NCI-H1417 (cell line): Measurements from ENCODE around the gene THRSP.
"Not testable (repeated sequence)": the region's sequence is repeated elsewhere in the genome, so short reads cannot be mapped to it uniquely, and the experiment has no call there.

Experiments
- DNase-seq, 3 experiments: peaks; one replicate each; lab custom pipeline; 2025; lab: John Stamatoyannopoulos, UW

Gene THRSP

DNA sequence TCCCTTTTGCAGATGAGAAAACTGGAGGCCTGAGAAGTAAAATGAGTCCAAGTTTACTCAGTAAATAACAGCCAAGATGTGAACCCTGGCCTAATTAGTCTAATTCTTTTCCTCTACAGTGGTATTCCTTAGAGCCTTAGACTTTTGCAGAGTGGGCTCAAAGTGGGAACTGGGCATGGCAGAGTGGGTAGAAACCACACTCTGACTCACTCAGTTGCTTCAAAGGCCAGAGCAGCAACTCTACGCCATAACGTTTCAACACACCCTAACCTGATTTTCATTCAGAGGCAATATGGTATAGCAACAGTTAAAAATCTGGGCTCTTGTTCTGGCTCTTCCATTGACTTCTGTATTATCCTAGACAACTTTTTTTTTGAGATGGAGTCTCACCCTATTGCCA lies 2.8 kb downstream of the THRSP start:
- no peak for DNase-seq

DNA sequence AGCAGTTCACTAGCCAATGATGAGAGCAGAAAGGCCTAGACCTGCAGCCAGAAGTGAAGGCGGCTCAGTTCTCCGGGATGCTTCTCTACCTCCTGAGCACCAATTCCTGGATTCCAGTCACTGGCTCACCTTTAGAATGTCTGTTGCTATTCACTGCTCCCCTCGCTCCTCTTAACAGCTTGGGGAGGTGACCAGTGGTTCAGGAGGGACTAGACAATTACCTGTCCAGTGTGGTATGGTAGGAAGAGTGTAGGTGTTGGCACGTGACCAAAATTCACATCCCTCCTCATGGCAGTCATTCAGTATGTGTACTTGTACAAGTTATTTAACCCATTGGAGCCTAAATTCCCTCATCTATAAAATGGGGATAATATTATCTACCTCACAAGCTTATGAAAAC lies 4.0 kb downstream of the THRSP start:
- DNase-seq, result no peak

DNA sequence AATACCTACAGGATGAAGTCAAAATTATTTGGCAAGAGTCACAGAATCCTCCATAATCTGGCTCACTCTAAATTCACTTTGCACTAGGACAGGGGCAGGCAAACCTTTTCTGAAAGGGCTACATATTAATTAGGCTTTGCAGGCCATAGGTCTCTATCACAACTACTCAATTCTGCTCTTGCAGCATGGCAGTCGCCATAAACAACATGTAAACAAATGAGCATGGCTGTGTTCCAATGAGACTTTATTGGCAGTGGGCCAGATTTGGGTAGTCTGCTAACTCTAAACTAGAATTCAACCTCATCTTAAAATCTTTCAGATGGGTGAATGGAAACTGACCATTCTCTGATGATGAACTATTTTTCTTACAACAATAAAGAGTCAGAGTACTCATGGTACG lies 5.8 kb downstream of the THRSP start:
- DNase-seq, result peak in 1 of 3 experiments; percentile 62

DNA sequence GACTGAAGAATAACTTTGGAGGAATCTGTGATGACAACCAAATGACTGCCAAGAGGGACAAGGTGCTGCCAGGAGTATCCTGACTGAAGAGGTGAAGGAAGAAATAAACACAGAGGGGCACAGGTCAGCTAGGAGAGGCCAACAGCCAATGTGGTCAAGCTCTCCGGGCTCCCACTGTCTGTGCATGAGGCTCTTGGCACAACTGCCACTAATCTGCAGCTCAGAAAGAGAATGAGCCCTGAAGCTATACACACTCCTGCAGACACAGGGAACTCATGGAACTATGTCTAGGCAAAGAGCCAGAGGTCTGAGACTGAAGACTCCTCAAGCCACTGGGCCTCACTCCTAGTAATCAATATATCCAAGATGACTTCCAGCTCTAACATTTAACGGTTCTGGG lies 7.0 kb downstream of the THRSP start:
- DNase-seq, result no peak

DNA sequence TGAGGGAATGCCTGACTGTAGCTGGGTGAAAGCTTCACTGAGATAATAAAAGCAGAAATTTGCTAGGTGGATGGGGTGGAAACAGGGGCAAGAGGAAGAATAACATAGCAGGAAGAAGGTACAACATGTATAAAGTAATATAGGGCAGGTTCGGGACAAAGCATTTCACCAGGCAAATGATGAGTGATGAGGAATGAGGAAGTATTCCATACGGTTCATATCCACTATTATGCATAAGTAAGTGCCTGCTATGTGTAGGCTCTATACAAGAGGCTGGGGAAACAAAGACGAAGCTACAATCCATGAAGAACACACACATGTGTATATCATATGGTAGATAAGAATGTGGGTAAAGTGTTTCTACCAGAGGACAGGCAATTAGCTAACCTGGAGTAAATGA lies 8.1 kb downstream of the THRSP start:
- DNase-seq, result no peak

DNA sequence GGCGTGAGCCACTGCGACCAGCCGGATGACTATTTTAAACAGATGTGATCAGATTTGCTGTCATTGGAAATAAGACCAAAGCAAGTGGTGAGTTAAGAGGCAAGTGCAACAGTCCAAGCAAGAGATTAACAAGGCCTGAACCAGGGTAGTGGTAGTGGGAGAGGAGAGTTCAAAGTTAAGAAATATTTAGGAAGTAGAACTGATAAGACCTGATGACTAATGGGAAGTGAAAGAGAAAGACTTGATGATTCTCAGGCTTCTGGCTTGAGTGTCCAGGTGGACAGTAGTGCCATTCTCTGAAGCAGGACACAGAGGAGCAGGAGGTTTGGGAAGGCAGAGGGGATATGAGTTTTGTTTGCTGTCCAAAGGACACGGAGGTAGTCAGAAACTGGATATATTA lies 8.8 kb downstream of the THRSP start:
- no peak for DNase-seq

DNA sequence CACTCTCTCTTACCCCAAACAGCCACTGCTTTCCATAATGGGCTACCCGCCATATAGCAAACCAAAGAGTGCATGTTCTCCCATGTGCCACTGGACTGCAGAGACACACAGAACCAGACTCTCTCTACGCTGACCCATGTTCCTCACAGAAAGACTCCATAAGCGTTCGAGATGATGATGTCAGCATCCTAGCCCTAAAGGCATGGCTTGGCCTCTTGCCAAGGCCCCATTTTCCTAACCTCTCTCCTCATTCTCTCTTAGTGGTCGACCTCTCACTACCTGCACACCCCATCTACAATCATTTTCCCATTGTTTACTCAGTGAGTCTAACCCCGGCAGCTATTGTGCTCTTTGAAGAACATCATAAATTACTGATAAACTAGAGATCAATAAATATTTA lies 11.1 kb downstream of the THRSP start:
- peak in 2 of 3 experiments; percentile 56 to 84 for DNase-seq

DNA sequence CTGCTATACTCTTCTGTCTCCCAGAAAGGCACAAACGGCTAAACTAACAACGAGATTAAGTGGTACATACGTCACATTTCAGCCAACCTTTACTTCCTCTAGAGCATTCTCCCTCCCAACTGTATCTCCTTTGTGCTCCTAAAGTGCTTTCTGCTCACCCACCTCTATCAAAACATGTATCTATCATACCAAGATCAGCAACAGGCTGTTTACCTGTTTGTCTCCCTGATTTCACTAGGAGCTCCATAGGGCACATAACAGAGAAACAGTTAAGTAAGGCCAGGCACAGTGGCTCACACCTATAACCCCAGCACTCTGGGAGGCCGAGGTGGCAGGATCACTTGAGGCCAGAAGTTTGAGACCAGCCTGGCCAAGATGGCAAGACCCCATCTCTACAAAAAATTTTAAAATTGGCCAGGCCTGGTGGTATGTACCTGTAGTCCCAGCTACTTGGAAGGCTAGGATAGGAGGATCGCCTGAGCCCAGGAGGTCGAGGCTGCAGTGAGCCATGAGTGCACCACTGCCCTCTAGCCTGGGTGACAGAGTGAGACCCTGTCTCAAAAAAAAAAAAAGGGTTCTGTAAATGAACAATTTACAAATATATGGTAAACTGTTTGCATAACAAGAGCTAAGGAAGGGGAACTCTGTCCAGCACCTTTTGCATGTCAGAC lies 13.2 kb downstream of the THRSP start:
- DNase-seq, result no peak

DNA sequence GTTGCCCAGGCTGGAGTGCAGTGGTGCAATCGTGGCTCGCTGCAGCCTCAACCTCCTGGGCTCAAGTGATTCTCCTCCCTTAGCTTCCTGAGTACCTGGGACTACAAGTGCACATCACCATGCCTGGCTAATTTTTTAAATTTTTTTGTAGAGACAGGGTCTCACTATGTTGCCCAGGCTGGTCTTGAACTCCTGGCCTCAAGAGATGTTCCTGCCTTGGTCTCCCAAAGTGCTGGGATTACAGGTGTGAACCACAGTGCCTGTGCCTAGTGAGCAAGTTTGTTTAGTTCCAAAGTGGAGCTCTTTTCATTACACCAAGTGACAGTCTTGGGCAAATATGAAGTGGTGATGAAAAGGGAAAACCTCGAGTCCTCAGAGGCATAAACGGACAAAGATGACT lies 13.9 kb downstream of the THRSP start:
- not testable (repeated sequence) for DNase-seq

DNA sequence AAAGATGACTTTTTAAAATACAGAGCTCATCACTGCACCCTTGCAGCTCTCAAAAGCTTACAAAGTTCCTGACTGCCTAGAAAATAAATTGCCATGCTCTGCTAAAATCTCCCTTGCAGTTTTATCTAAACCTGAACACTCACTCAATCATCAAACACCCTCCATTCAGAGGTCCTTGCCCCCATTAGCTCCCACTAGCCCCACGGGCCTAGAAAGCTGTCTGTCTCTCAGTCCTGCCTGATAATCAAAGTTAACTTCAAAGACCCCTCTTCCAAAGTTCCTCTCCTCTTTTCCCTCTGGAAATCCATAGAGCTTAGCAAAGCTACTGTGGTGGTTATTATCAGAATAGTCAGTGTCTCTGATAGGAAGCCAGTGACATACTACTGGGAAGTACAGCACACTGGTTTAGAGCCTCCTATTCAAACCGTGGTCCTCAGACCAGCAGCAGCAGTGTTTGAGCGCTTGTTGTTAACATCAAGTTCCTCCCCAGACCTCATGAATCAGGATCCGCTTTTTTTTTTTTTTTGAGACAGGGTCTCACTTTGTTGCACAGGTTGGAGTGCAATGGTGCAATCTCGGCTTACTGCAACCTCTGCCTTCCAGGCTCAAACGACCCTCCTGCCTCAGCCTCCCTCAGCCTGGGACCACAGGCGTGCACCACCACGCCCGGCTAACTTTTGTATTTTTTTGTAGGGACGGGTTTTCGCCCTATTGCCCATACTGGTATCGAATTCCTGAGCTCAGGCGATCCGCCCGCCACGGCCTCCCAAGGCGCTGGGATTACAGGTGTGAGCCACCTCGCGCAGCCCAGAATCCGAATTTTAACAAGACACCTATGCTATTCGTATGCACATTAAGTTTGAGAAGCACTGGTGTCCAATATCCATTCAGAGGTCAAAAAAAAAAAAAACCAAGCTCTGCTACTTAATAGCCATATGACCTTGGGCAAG lies 14.8 kb downstream of the THRSP start:
- no peak for DNase-seq

DNA sequence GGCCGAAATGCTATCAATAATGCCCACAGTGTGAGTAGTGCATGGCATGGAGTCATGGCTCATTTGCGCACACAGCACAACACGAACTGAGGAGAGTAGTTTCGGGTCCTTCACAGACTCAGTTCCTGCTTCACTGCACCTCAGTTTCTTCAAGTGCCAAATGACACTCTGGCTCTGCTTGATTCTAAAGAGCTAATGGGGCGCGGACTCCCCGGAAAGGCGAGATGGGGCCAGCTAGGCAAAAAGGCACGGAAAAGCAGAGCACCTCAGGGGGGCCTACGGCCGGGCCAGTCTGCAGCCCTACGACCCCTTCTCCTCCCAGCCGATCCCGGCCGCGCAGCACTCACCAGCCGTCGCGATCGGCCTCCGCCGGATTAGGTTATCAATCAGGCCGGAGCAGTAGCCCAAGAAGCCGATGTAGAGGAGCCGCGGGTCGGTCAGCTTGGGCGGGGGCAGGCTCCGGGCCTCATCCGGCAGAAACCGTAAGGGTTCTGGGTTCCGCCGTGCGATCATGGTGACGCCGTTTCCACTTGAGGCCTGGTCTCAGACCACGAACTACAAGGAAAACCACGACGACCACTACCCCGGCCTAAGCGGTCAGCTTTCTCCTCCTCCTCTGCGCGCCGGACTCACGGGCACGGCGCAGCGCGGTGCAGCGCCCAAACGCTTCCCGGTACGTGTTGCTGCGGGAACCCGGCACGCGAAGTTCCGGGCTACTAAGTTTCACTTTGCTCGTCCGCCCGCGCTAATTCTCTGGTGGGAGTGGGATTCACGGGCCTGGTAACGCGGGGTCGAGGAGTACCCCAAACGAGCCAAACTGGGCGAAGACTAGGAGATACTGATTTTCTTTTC lies 15.8 kb downstream of the THRSP start, which contains the start of gene NDUFC2:
TSS of gene NDUFC2 (minus strand) at position 631 of the 852 bp plus-strand sequence. CDS start at position 513, 118 bp downstream.
- DNase-seq, result peak; percentile 77 to 92 (median 88)

DNA sequence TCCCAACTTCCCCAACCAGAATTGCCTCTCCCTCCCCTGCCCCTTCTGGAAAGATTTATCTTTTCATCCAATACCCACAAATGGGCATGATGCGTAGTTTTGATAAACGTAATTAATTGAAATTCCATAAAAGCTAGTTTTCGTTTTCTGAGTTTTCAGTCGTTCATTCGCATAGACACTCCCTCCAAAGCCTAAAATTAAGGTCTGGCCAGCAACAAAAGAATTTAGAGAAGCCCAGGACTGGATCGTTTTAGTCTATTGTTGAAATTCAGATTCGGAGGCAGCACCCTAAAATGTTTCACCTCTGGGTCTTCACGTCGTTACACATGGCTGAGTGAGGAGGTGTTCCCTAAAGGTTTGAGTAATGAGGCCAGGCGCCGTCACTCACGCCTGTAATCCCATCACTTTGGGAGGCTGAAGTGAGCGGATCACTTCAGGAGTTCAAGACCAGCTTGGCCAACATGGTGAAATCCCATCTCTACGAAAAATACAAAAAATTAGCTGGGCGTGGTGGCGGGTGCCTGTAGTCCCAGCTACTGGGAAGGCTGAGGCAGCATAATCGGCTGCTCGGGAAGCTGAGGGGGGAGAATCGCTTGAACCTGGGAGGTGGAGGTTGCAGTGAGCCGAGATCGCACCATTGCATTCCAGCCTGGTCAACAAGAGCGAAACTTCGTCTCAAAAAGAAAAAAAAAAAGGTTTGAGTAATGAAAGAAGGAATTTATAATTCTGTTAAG lies 16.6 kb downstream of the THRSP start:
- DNase-seq, result no peak

DNA sequence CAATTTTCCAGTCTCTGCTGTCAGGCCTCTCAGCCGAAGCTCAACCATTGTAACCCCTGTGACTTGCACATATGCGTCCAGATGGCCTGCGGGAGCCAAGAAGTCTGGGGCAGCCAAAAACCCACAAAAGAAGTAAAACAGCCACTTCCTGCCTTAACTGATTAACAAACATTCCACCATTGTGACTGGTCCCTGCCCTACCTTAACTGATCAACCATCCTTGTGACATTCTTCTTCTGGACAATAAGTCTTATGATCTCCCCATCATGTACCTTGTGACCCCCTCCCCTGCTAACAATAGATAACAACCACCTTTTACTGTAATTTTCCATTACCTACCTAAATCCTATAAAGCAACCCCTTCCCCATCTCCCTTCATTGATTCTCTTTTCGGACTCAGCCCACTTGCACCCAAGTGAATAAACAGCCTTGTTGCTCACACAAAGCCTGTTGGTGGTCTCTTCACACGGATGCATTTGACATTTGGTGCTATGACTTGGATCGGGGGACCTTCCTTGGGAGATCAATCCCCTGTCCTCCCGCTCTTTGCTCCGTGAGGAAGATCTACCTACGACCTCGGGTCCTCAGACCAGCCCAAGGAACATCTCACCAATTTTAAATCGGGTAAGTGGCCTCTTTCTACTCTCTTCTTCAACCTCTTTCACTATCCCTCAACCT lies 17.3 kb downstream of the THRSP start:
- no peak for DNase-seq

DNA sequence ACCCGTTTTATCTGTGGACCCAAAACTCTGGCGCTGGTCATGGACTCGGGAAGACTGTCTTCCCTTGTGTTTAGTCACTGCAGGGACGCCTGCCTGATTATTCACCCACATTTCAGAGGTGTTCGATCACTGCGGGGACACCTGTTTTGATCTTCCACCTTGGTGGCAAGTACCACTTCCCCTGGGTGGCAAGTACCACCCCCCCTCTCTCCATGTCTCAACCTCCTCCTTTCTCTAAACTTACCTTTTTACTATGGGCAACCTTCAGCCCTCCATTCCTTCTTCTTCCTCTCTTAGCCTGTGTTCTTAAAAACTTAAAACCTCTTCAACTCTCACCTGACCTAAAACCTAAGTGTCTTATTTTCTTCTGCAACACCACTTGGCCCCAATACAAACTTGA lies 17.9 kb downstream of the THRSP start:
- DNase-seq, result no peak

DNA sequence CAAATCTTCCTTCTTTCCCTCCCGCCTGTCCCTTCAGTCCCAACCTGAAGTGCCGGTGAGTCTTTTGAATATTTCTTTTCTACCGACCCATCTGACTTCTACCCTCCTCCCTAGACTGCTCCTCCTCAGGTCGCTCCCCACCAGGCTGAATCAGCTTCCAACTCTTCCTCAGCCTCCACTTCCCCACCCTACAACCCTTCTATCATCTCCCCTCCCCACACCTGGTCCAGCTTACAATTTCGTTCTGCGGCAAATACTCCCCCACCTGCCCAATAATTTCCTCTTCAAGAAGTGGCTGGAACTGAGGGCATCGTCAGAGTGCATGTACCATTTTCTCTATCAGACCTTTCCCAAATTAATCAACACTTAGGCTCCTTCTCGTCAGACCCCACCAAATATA lies 18.5 kb downstream of the THRSP start:
- DNase-seq, result no peak

DNA sequence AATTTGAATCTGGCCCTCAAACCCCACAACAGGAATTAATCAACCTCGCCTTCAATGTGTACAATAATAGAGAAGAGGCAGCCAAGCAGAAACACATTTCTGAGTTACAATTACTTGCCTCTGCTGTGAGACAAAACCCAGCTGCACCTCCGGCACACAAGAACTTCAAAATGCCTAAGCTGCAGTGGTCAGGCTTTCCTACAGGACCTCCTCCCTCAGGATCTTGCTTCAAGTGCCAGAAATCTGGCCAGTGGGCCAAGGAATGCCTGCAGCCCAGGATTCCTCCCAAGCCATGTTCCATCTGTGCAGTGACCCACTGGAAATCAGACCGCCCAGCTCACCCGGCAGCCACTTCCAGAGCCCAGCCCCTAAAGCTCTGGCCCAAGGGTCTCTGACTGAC lies 19.4 kb downstream of the THRSP start:
- DNase-seq, result no peak

DNA sequence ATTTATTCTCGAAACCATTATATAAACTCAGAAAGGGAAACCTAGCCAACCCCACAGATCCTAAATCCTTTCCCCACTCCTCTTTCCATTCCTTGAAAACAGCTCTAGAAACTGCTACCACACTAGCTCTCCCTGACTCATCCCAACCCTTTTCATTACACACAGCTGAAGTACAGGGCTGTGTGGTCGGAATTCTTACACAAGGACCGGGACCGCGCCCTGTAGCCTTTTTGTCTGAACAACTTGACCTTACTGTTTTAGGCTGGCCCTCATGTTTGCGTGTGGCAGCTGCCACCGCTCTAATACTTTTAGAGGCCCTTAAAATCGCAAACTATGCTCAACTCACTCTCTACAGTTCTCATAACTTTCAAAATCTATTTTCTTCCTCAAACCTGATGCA lies 20.8 kb downstream of the THRSP start:
- DNase-seq, result not testable (repeated sequence)

DNA sequence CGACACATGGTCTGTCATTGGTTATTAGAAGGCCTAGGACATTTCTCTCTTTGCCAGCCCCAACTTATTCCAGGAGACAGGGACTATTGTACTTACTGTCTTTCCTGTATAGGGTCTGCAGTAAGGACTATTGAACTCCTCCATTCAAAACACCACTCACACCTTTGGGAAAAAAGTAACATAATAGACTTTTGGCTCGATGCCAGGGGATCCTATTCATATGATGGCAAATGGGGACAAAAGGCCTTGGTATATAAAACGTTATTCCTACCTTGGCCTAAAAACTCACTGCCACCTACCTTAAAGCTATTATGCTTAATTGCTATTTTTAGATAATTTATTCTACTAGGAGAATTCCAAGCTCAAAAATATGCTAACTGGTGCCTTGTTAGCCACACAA lies 22.3 kb downstream of the THRSP start:
- DNase-seq, result peak in 2 of 3 experiments; percentile 2 to 32

DNA sequence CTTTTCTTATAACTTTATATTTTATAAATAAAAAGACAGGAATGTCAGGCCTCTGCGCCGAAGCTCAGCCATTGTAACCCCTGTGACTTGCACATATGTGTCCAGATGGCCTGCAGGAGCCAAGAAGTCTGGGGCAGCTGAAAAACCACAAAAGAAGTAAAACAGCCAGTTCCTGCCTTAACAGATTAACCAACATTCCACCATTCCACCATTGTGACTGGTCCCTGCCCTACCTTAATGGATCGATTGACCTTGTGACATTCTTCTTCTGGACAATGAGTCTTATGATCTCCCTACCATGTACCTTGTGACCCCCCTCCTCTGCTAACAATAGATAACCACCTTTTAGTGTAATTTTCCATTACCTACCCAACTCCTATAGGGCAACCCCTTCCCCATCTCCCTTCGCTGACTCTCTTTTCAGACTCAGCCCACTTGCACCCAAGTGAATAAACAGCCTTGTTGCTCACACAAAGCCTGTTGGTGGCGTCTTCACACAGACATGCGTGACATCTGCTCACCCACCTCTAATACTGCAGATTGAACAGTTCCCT lies 22.9 kb downstream of the THRSP start:
- DNase-seq, result not testable (repeated sequence)

DNA sequence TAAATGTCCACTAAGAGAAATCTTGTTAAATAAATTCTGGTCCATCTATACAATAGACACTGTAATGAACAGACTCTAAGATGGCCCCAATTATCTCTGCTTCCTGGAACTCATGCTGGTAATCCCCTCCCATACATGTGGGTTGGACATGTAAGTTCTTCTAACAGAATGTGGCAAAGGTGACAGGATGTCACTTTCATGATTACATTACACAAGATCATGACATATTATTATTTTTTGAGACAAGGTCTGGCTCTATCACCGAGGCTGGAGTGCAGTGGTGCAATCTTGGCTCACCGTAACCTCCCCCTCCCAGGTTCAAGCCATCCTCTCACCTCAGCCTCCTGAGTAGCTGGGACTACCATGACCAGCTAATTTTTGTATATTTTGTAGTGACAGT lies 30.6 kb downstream of the THRSP start:
- DNase-seq, result no peak
